Gastroesophageal sphincter (tissue), 4 donors: ENCODE results near the gene RB1. TPM values are rescaled to one million over a fixed set of nuclear protein-coding genes. Genes with fewer than 3 reads are reported as not detected.

ENCODE experiments used
- ATAC-seq: fragments of 150-250 bp; one replicate; pipeline ENCODE4 v1.9.1; 2016; ENCODE audit warnings: mild to moderate bottlenecking, moderate library complexity
- H3K27ac ChIP-seq, 4 donors: fragments of 200-600 bp; sonication (generic) in 3 of 4; 1 replicate in 3 of 4; 2 replicates in 1 of 4; pipeline ENCODE4 v1.5.1; 2016 to 2019
- H3K27me3 ChIP-seq: fragments of 200-600 bp; sonication (generic); one replicate; pipeline ENCODE4 v1.5.1; 2019
- H3K36me3 ChIP-seq, 2 donors: fragments of 200-600 bp; sonication (generic); one replicate each; pipeline ENCODE4 v1.5.1; 2019; ENCODE audit warnings: control low read depth in 1 of 2
- H3K4me1 ChIP-seq, 3 donors: fragments of 200-600 bp; sonication (generic); 1 replicate in 2 of 3; 2 replicates in 1 of 3; pipeline ENCODE4 v1.5.1; 2016 to 2019; ENCODE audit warnings: control low read depth in 2 of 3
- H3K4me3 ChIP-seq, 2 donors: fragments of 200-600 bp; sonication (generic); one replicate each; pipeline ENCODE4 v1.5.1; 2019; ENCODE audit warnings: mild to moderate bottlenecking in 1 of 2, moderate library complexity in 1 of 2
- H3K9me3 ChIP-seq, 3 donors: fragments of 200-600 bp; sonication (generic); one replicate each; pipeline ENCODE4 v1.5.1; 2017 to 2019; ENCODE audit warnings: control low read depth in 2 of 3
- EP300 ChIP-seq: sonication (generic); formaldehyde crosslinking; IDR thresholded peaks from one replicate; pipeline ENCODE4 v1.6.1; 2017; ENCODE audit warnings: antibody characterized with exemption, mild to moderate bottlenecking
- POLR2A ChIP-seq, 2 donors: fragments of 450-650 bp; IDR thresholded peaks; one replicate each; pipeline ENCODE4 v1.6.1; 2017; ENCODE audit warnings: antibody characterized with exemption in 2 of 2, mild to moderate bottlenecking in 2 of 2, moderate library complexity in 1 of 2
- POLR2AphosphoS5 ChIP-seq: sonication (generic); formaldehyde crosslinking; IDR thresholded peaks from one replicate; pipeline ENCODE4 v1.6.1; 2017; ENCODE audit warnings: antibody characterized with exemption
- WGBS, 2 donors: methylation state at CpG; one replicate each; pipeline ENCODE4 v1.1.5; 2018; ENCODE audit warnings: low coverage in 1 of 2; 5-methylcytosine and 5-hydroxymethylcytosine counted together
- total RNA-seq, 4 donors: library from RNA; depleted of rRNA; stranded (reverse); fragments of >200 nt; gene quantifications; one replicate each; pipeline ENCODE4 v1.1.0, GENCODE V29; 2016
- TF ChIP-seq, protein P1 (sequence below), 4 experiments: fragments of 200-600 bp in 2 of 4; fragments of 450-650 bp in 2 of 4; sonication (generic) in 1 of 4; IDR thresholded peaks; one replicate each; pipeline ENCODE4 v1.5.1; 2017 to 2019; ENCODE audit warnings: antibody characterized with exemption in 4 of 4, mild to moderate bottlenecking in 2 of 4, moderate library complexity in 2 of 4

The RB1 gene
- total RNA-seq, 4 donors from 2014 or later, result 26.5 to 37.2 (median 29.4) TPM

DNA sequence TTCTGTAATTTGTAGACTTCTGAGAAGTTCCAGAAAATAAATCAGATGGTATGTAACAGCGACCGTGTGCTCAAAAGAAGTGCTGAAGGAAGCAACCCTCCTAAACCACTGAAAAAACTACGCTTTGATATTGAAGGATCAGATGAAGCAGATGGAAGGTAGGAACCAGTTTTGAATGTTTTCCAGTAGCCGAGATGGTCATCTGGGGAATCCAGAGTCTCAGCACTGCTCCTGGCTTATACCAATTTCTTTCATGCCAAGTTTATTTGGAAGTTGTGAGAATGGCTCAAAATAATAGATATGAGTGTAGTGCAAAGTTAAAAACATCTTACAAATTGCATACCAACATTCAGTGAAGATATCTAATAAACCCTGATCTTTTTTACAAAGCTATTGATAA lies 173.1 kb downstream of the RB1 start:
- Histone ChIP-seq H3K4me1 (no peaks in the 10 kb centered on the region), H3K4me3 (no peak overlapping the region), H3K27ac (no peak overlapping the region), H3K27me3 (no peaks in the 10 kb centered on the region), H3K36me3 (peaks cover 0 to 42% of the 10 kb centered on the region in 2 donors), H3K9me3 (no peaks in the 10 kb centered on the region)
- TF ChIP-seq POLR2A (IDR thresholded peaks at IDR 0.05) (no peak), EP300 (no peak), POLR2AphosphoS5 (no peak)
- TF ChIP-seq, protein P1, sequence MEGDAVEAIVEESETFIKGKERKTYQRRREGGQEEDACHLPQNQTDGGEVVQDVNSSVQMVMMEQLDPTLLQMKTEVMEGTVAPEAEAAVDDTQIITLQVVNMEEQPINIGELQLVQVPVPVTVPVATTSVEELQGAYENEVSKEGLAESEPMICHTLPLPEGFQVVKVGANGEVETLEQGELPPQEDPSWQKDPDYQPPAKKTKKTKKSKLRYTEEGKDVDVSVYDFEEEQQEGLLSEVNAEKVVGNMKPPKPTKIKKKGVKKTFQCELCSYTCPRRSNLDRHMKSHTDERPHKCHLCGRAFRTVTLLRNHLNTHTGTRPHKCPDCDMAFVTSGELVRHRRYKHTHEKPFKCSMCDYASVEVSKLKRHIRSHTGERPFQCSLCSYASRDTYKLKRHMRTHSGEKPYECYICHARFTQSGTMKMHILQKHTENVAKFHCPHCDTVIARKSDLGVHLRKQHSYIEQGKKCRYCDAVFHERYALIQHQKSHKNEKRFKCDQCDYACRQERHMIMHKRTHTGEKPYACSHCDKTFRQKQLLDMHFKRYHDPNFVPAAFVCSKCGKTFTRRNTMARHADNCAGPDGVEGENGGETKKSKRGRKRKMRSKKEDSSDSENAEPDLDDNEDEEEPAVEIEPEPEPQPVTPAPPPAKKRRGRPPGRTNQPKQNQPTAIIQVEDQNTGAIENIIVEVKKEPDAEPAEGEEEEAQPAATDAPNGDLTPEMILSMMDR (IDR thresholded peaks at IDR 0.05), result no peak
- WGBS, 2 donors, result 54 to 64% methylated on average over 4 of the region's 4 CpGs
- no peak for ATAC-seq

DNA sequence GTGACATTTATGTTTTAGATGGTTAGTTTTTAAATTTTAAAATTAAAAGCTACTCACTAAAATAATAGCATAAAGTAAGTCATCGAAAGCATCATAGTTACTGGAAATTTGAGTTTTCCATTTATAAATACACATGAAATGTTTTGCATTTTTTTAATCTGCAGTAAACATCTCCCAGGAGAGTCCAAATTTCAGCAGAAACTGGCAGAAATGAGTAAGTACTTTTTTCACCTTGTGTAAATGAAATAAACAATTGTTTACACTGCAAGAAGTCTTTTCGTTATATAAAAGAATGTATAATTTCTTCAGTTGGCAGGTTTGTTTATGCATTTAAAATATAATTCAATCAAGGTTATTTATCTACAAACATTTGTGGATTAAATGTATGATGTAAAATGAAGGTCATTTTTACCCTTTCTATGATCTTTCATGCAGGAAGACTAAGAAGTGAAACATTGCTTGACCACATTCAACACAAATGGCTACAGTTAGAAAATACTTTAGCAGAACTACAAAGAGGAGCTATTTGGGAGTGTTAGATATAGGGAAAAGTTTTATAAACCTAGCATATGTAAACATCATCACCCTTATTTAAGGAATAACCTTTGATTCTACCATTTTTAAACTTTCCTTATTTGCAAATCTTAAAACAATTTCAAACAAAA lies 173.8 kb downstream of the RB1 start:
- no peak for TF ChIP-seq POLR2AphosphoS5
- TF ChIP-seq EP300, result no peak
- TF ChIP-seq, protein P1 (IDR thresholded peaks at IDR 0.05), result no peak
- TF ChIP-seq POLR2A (IDR thresholded peaks at IDR 0.05), result no peak
- Histone ChIP-seq H3K4me1 (no peaks in the 10 kb centered on the region), H3K9me3 (no peaks in the 10 kb centered on the region), H3K36me3 (peaks cover 0 to 48% of the 10 kb centered on the region in 2 donors), H3K27ac (no peak overlapping the region), H3K27me3 (no peaks in the 10 kb centered on the region), H3K4me3 (no peak overlapping the region)
- ATAC-seq, result no peak
- WGBS, 2 donors, result 79 to 83% methylated on average over 2 of the region's 2 CpGs

DNA sequence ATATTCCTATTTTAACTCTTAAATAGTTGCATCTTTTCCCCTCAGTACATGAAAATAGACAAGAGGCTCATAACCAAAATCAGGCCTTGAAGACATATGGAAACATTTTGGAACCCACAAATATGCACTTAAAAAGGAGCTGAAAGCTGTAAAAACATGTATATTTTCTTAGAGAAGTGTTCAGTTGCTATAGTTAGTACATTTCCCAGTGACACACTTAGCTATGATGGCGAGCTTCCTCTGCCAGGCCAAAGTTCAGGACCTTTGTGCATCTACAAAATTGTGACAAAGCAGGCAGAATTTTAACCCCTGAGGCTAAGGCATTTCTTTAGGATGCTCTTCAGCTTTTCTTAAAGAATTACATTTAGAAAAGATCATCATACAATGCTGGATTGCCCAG lies 174.8 kb downstream of the RB1 start:
- TF ChIP-seq, protein P1 (IDR thresholded peaks at IDR 0.05), result no peak
- TF ChIP-seq POLR2AphosphoS5 (no peak), POLR2A (IDR thresholded peaks at IDR 0.05) (no peak), EP300 (no peak)
- 77% methylated on average over 1 of the region's 1 CpG; no CpG with 5 or more reads in 1 of the 2 donors for WGBS, 2 donors
- Histone ChIP-seq H3K27ac (no peak overlapping the region), H3K27me3 (no peaks in the 10 kb centered on the region), H3K4me3 (no peak overlapping the region), H3K4me1 (no peaks in the 10 kb centered on the region), H3K9me3 (no peaks in the 10 kb centered on the region), H3K36me3 (peaks cover 0 to 52% of the 10 kb centered on the region in 2 donors)
- no peak for ATAC-seq

DNA sequence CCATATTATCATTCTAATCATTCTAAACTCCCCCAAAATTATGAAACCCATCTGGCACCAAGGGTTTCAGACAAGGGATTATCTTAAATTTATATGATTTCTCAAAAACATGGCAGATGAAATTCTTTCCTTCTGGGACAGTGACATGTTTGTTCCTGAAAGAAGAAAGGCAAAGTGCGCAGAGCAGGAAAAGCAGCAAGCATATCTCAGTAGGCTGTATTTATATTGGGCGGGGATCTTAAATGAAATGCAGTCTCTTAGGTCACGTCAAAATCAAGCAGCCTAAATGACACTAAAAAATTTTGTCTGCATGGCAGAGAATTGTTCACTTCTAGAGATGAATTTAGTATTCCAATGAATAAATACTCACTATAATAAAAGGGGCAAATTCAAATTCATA lies 180.0 kb downstream of the RB1 start:
- Histone ChIP-seq H3K9me3 (peaks cover 0 to 6% (median 0%) of the 10 kb centered on the region in 3 donors), H3K4me1 (no peaks in the 10 kb centered on the region), H3K27ac (no peak overlapping the region), H3K27me3 (no peaks in the 10 kb centered on the region), H3K4me3 (no peak overlapping the region), H3K36me3 (peaks cover 0 to 43% of the 10 kb centered on the region in 2 donors)
- no peak for TF ChIP-seq POLR2AphosphoS5
- TF ChIP-seq, protein P1 (IDR thresholded peaks at IDR 0.05), result no peak
- no peak for TF ChIP-seq EP300
- TF ChIP-seq POLR2A (IDR thresholded peaks at IDR 0.05), result no peak
- ATAC-seq, result no peak
- 94 to 98% methylated on average over 2 to 3 of the region's 3 CpGs for WGBS, 2 donors

DNA sequence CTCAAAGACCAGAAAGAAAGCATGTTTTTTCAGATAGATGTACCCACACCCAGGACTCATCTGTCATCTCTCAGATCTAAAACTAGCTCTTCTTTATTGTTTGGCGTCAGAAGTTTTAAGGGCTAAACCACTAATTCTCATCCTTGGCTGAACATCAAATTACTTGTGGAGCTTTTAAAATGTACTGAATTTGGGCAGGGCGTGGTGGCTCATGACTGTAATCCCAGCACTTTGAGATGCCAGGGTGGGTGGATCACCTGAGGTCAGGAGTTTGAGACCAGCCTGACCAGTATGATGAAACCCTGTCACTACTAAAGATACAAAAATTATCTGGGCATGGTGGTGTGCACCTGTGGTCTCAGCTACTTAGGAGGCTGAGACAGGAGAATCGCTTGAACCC lies 181.9 kb downstream of the RB1 start:
- 94% methylated on average over 2 to 3 of the region's 3 CpGs for WGBS, 2 donors
- H3K4me1 ChIP-seq, result no peaks in the 10 kb centered on the region
- TF ChIP-seq POLR2AphosphoS5, result no peak
- TF ChIP-seq POLR2A (IDR thresholded peaks at IDR 0.05), result no peak
- TF ChIP-seq, protein P1 (IDR thresholded peaks at IDR 0.05), result no peak
- no peak for TF ChIP-seq EP300
- no peak overlapping the region for H3K4me3 ChIP-seq
- H3K27me3 ChIP-seq, result no peaks in the 10 kb centered on the region
- no peak overlapping the region for H3K27ac ChIP-seq
- H3K36me3 ChIP-seq, result peaks cover 0 to 40% of the 10 kb centered on the region in 2 donors
- ATAC-seq, result no peak
- peaks cover 0 to 6% (median 0%) of the 10 kb centered on the region in 3 donors for H3K9me3 ChIP-seq
